ENCODE results near the gene TMEM209.
A peak's percentile ranks its signal among the peaks of the same experiment; 100 is the strongest.
"Not testable (repeated sequence)": the region's sequence is repeated elsewhere in the genome, so short reads cannot be mapped to it uniquely, and the experiment has no call there.

TMEM209 gene

GRCh38 chr7:130205084-130205947 is at the start of gene TMEM209:
TSS of gene TMEM209 (minus strand) at chr7:130205406. CDS start at chr7:130205375, 31 bp downstream.
- DNase-seq: peak; percentile 95

GRCh38 chr7:130254555-130254954 is 49.3 kb upstream of the TMEM209 start:
- no peak for DNase-seq

DNA sequence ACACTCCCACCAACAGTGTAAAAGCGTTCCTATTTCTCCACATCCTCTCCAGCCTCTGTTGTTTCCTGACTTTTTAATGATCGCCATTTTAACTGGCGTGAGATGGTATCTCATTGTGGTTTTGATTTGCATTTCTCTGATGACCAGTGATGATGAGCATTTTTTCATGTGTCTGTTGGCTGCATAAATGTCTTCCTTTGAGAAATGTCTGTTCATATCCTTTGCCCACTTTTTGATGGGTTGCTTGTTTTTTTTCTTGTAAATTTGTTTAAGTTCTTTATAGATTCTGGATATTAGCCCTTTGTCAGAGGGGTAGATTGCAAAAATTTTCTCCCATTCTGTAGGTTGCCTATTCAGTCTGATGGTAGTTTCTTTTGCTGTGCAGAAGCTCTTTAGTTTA is 44.4 kb upstream of the TMEM209 start:
- DNase-seq: not testable (repeated sequence)

GRCh38 chr7:130248842-130249241 is 43.6 kb upstream of the TMEM209 start:
- DNase-seq: not testable (repeated sequence)

DNA sequence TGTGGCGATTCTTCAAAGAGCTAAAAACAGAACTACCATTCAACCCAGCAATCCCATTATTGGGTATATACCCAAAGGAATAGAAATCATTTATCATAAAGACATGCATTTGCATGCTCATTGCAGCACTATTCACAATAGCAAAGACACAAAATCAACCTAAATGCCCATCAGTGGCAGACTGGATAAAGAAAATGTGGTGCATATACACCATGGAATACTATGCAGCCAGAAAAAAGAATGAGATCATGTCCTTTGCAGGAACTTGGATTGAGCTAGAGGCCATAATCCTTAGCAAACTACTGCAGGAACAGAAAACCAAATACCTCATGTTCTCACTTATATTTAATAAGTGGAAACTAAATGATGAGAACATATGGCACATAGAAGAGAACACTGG is 41.3 kb upstream of the TMEM209 start:
- not testable (repeated sequence) for DNase-seq

DNA sequence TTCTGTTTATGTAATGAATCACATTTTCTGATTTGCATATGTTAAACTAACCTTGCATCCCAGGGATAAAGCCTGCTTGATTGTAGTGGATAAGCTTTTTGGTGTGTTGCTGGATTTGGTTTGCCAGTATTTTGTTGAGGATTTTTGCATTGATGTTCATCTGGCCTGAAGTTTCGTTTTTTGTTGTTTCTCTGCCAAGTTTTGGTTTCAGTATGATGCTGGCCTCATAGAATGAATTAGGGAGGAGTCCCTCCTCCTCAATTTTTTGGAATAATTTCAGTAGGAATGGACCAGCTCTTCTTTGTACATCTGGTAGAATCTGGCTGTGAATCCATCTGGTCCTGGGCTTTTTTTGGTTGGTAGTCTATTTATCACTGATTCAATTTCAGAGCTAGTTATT is 38.3 kb upstream of the TMEM209 start:
- not testable (repeated sequence) for DNase-seq

- DNase-seq: peak; percentile 67
Observed at GRCh38 chr7:130242198-130243014, 37.2 kb upstream of the TMEM209 start.

GRCh38 chr7:130240240-130240639 is 35.0 kb upstream of the TMEM209 start:
- no peak for DNase-seq

GRCh38 chr7:130236361-130236760 is 31.2 kb upstream of the TMEM209 start:
- not testable (repeated sequence) for DNase-seq

DNA sequence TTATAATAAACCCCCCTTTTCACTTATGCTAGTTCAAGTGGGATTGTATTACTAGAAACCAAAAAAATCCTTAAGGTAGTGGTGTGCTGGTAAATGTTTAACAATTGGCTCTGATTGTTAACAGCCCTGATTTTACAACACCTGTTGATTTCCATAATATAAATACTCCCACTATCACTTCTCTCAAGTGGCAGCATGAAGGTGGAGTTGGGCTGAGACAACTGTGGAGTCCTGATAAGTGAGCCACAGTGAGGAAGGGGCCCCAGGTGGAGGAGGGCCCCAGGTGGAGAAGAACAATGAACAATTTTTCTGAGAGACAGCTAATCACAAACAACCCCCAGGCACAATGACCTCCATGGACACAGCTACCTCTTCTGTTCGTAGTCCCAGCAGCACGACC is 28.9 kb upstream of the TMEM209 start:
- DNase-seq: no peak

- no peak for DNase-seq
Observed at GRCh38 chr7:130232209-130232608, 27.0 kb upstream of the TMEM209 start.

DNA sequence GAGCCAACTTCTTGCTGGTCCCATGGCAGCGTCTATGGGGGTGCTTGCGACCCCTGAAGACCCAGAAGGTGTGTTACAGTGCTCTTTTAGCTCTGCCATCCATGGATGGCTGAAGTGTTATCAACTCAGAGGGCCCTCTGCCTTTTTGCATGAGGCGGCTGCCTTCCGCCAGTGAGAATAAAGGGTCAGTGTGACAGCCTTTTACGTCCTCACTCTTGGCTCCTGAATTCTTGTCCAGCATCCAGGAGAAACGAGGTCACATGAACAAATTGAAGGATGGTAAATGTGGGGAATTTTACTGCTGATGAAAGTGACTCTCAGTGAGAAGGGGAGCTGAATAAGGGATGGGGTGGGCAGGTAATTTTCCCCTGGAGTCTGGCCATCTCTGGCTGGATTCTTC is 26.6 kb upstream of the TMEM209 start:
- no peak for DNase-seq

GRCh38 chr7:130229981-130230380 is 24.8 kb upstream of the TMEM209 start:
- DNase-seq: not testable (repeated sequence)

DNA sequence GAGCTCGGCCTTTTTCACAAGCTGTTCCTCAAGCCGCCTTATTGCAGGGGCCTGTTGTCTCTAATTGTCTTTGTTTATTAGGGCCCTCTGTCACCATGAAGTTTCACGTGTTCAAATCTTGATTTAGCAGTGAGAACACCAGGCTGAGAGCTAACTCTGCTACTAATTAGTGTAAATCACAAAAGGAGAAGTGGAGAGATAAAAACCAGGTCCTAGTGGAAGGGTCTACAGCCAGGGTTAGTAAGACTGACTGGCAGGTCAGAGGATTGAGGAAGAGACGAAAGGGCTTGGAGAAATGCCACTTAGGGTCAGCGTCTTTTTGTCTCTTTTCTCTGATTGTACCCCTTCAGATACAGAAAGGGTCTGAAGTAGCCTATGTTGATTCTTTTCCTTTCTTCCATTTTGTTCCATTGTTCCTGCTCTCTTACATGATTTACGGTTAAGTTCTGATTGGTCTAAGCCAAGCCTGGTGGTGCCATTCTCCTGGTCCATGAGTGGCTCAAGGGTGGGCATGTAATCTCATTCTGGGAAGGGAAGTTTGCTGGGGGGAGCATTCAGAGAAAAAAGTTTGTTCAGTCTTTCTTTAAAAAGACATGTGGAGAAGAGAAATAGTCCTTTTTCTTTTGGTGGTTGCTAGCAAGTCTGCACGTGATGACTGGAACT is 23.8 kb upstream of the TMEM209 start:
- no peak for DNase-seq

DNA sequence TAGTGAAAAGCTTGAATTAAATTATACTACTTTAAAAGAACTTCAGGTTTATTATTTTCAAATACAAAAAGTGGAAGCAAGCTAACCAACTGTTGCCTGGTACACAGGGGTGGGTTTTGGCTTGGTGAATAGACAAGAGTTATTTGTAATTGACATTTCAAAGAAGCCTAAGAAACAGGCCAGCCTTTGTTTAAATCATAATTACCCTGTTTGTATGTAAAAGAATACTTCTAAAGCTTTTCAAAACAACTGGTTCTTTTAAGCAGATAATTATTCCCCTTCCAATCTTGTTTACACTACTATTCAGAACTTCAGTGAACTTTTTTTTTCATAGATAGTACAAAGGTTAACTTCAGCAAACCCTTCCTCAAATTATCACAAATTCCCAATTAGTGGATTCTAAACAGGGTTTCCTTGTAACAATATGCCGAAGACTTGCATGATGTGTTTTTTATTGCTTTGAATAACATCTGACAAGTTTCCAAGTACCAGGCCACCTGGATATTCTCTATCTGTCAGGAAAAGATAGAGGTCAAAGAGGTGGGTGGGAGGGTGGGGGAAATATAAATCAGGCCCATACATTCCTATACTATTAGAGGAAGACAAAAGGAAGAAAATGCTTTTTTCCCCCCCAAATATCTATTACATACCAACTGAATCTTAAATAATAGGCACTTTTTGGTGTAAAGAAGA is 22.8 kb upstream of the TMEM209 start:
- DNase-seq: no peak

- no peak for DNase-seq
Observed at GRCh38 chr7:130226333-130226732, 21.1 kb upstream of the TMEM209 start.

DNA sequence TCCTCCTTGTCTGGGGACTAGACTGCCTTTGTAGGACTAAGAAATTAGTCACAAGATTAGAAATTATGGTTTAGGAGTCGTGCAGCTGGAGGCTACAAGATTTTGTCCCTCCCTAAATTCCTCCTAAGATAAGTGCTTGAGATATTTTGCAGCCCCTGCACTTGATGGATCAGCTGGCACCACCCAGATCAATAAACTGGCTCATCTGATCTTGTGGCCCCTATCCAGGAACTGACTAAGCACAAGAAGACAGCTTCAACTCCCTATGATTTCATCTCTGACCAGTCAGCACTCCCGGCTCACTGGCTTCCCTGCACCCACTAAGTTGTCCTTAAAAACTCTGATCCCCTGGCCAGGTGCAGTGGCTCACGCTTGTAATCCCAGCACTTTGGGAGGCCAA is 19.7 kb upstream of the TMEM209 start:
- DNase-seq: not testable (repeated sequence)

GRCh38 chr7:130224210-130224609 is 19.0 kb upstream of the TMEM209 start:
- DNase-seq: no peak

- no peak for DNase-seq
Observed at GRCh38 chr7:130223646-130224045, 18.4 kb upstream of the TMEM209 start.

GRCh38 chr7:130221746-130222145 is 16.5 kb upstream of the TMEM209 start:
- DNase-seq: no peak

DNA sequence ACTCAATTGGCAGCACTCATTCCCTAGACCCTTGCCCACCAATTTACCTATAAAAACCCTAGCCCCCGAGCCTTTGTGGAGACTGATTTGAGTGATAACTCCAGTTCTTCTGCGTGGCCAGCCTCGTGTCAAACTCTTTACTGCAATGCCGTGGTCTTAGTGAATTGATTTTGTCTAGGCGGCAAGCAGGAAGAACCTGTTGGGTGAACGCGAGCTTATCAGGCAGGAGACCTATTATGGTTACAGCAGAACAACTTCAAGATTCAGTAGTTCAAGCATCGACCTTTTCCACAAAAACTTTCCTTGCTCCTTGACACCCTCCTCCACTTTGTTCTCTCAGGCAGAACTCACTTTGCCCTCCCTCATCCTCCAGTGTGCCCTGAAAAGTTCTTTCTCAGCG is 14.7 kb upstream of the TMEM209 start:
- DNase-seq: no peak

DNA sequence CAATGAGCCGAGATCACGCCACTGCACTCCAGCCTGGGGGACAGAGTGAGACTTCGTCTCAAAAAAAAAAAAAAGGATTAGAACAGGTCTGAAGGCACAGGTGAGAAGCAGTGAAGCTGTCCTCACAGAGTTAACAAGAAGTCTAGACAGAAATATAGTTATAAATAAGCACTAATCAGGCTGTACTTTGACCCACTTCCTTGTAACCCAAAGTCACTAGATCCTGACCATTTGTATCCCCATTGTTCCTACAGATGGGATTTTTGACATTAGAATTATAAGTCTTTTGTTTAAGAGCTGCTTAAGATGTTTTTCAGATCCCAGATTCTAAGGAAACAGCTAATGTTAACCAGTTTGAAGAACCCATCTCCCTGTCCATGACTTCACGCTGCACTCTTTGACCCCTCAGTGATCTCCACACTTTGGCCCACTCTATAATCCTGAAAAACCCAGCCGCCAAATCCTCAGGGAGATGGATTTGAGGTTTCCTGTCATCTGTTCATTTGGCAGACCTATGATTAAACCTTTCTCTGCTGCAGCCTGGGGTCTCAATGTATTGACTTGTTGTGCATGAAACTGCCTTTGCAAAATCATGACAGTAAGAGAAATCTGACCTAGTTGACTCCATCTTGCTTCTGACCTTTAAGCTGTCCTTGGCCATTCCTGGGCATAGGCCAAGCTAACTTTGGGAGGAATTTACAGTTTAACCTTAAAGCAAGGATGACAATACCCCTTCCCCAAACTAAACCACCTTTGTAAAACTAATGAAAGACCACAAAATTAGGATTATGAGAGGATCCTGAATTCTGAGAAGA is 13.8 kb upstream of the TMEM209 start:
- no peak for DNase-seq

Data from CD4-positive, alpha-beta T cell treated with Interleukin-6 for 4 hours (primary cell).